ENCODE data around the gene TRPV4. TPM values are rescaled to one million over a fixed set of nuclear protein-coding genes. Genes with fewer than 3 reads are reported as not detected.

Gene TRPV4
- total RNA-seq, 1 donor, result 0.43 TPM

- H3K4me3 ChIP-seq (ENCODE audit: low read depth, low read length), result peak overlapping the region; percentile 64
- DNase-seq (ENCODE audit: low read depth), result no peak
- TF ChIP-seq CTCF (IDR thresholded peaks at IDR 0.05; ENCODE audit: insufficient read depth, low read depth, low read length), result no peak
Observed at GRCh38 chr12:109832541-109833306, 474 bp downstream of the TRPV4 start.

- DNase-seq (ENCODE audit: low read depth), result no peak
- no peak for TF ChIP-seq CTCF (IDR thresholded peaks at IDR 0.05; ENCODE audit: insufficient read depth, low read depth, low read length)
- H3K4me3 ChIP-seq (ENCODE audit: low read depth, low read length), result no peak overlapping the region
Observed at GRCh38 chr12:109831929-109832328, 1.3 kb downstream of the TRPV4 start.

GRCh38 chr12:109831365-109831764 lies 1.8 kb downstream of the TRPV4 start:
- TF ChIP-seq CTCF (IDR thresholded peaks at IDR 0.05; ENCODE audit: insufficient read depth, low read depth, low read length), result no peak
- H3K4me3 ChIP-seq (ENCODE audit: low read depth, low read length), result no peak overlapping the region
- DNase-seq (ENCODE audit: low read depth), result no peak

- no peak for TF ChIP-seq CTCF (IDR thresholded peaks at IDR 0.05; ENCODE audit: insufficient read depth, low read depth, low read length)
Observed at GRCh38 chr12:109830718-109831117, 2.5 kb downstream of the TRPV4 start.

GRCh38 chr12:109830267-109830666 lies 2.9 kb downstream of the TRPV4 start:
- H3K4me3 ChIP-seq (ENCODE audit: low read depth, low read length), result no peak overlapping the region
- no peak for DNase-seq (ENCODE audit: low read depth)
- no peak for TF ChIP-seq CTCF (IDR thresholded peaks at IDR 0.05; ENCODE audit: insufficient read depth, low read depth, low read length)

More at GRCh38 chr12:109830718-109831117, 2.5 kb downstream of the TRPV4 start:
- DNase-seq (ENCODE audit: low read depth), result no peak
- H3K4me3 ChIP-seq (ENCODE audit: low read depth, low read length), result no peak overlapping the region

GRCh38 chr12:109829667-109830066 lies 3.5 kb downstream of the TRPV4 start:
- no peak overlapping the region for H3K4me3 ChIP-seq (ENCODE audit: low read depth, low read length)
- no peak for TF ChIP-seq CTCF (IDR thresholded peaks at IDR 0.05; ENCODE audit: insufficient read depth, low read depth, low read length)
- no peak for DNase-seq (ENCODE audit: low read depth)

Measured in fibroblast of villous mesenchyme (primary cell).